ENCODE results near the gene LLPH.

Gene LLPH

DNA sequence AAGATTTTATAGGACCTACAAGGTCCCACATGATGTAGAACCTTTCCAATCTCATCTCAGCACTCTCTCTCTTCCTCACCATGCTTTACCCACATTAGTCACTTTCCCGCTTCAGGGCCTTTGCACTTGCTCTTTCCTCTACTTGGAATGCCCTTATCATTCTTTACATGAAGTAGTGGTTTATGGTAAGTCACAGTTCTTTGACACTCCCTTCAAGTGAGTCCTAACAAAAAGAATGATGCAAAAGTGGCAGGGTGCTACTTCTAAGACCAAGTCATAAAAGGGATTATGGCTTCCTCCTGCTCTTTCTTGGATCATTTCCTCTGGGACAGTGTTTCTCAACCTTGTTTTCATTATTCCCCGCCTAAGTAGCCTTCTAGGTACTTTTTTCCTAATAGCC lies 26.1 kb upstream of the LLPH start:
- peaks cover 8% of the 10 kb centered on the region for H3K4me1 Mint-ChIP-seq (ENCODE audit: low read depth)
- peaks cover 19% of the 10 kb centered on the region for H3K36me3 Mint-ChIP-seq (ENCODE audit: low read depth)
- H3K27ac Mint-ChIP-seq = no peak overlapping the region
- no peaks in the 10 kb centered on the region for H3K9me3 Mint-ChIP-seq
- H3K4me3 Mint-ChIP-seq = no peak overlapping the region
- H3K27me3 Mint-ChIP-seq (ENCODE audit: low read depth) = no peaks in the 10 kb centered on the region

DNA sequence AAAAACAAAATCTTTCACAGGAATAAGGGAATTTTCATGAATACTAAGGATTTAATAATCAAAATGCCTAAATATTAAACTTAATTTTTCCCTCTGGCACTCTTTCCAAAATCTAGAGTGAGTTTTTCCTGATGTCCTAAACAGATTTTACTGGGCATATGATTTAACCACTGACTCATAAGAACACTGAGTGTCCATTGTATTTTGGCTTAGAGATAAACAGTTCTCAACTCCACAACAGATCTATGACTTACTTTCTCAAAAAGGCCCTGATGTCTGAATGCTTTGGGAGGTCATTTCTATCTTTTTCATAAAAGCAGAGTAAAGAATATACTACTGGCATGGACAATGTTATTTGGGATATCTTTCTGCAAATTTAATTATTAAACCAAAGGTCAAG lies 24.2 kb upstream of the LLPH start:
- Mint-ChIP-seq H3K9me3 (no peaks in the 10 kb centered on the region), H3K27me3 (ENCODE audit: low read depth) (no peaks in the 10 kb centered on the region), H3K4me3 (no peak overlapping the region), H3K36me3 (ENCODE audit: low read depth) (peaks cover 20% of the 10 kb centered on the region), H3K4me1 (ENCODE audit: low read depth) (peaks cover 7% of the 10 kb centered on the region), H3K27ac (no peak overlapping the region)

DNA sequence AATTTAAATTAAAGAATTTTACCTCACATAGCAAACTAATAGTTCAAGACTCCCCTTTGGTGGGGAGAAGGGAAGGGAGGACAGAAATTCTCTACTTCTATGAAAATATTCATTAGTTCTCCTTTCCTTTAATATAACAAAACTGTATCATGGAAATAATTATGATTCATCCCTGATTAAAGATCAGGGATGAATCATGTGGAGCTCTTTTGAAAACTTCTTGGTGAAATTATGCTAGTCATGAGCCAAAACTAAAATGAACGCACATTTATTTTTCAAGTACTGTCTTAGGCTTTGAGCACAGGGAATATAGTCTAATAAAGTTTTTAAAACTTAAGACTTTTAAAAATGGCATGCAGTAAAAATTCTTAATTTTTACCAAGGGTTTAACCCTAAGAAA lies 22.2 kb upstream of the LLPH start:
- Mint-ChIP-seq H3K27ac (no peak overlapping the region), H3K4me3 (no peak overlapping the region), H3K4me1 (ENCODE audit: low read depth) (peaks cover 2% of the 10 kb centered on the region), H3K27me3 (ENCODE audit: low read depth) (no peaks in the 10 kb centered on the region), H3K36me3 (ENCODE audit: low read depth) (peaks cover 16% of the 10 kb centered on the region), H3K9me3 (no peaks in the 10 kb centered on the region)

DNA sequence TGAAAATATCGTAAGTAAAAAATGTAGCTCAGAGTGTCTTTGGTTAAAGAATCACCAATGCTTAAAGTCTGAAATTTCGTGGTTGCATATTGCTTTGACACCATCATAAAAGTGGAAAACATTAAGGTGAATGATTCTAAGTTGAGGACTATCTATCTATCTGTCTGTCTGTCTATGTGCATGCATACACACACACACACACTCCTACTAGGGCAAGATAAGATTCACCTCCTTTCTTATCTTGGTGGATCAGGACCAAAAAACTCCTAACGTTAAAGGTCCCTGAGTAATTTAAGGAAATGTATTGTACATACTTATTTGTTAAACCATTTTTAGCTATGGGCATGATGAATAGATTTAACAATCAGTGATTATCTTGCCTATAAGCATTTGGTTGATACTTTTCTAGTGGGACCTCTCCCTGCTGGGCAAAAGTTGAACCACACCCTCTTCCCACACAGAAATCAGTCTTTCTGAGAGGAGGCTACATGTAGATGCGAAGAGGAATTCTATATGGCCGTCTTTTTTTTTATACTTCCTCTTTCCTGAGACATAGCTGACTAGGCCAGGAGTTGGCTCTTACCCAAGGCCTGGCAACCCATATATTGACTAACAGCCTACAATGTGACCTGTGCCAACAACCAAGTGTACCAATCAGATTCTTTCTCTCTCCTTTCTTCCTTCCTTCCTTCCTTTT lies 19.3 kb upstream of the LLPH start:
- Mint-ChIP-seq H3K36me3 (ENCODE audit: low read depth) (peaks cover 17% of the 10 kb centered on the region), H3K4me3 (no peak overlapping the region), H3K27me3 (ENCODE audit: low read depth) (no peaks in the 10 kb centered on the region), H3K9me3 (no peaks in the 10 kb centered on the region), H3K4me1 (ENCODE audit: low read depth) (peaks cover 12% of the 10 kb centered on the region), H3K27ac (no peak overlapping the region)

DNA sequence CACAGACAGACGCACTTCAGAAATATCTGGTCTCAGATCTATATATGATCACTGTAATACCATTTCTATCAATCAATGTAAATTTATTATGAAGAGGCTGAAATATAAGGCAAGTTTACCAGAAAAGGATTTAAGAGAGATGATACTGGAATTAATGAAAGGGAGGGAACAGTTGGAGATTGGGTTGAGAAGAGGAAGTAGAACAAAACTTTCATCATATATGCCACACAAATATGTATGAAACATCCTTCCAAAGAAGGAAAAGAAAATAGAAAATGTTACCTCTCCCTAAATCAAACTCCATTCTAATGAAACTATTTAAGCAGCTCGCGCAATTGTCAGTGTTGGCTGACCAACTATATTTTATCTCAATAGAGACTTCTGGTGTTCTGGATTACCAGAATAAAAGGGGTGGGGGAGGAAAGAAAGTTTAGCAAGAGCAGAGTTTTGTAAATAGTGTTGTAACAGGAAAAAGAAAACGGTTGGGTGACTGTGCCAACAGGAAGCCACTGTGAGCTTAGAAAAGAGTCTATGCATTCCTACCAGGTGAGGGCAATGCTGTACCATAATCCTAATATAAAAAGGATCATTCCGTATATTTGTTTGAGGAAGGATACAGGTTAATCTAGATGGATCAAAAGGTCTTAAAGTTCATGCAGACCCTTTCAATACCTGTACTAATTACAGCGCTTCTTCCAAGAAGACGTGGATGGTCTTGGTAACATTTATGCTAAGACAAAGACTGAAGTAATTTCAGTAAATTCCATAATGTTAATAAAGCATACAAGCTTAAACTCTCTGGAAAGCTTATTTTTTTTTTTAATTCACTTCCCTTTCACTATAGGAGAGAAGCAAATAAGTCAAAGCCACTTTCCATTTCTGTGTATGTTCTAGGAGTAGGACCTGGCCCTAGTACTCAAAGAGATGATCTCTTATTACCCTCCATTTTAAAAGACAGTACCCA lies 14.5 kb upstream of the LLPH start:
- Mint-ChIP-seq H3K36me3 (ENCODE audit: low read depth) (peaks cover 48% of the 10 kb centered on the region), H3K9me3 (peaks cover 22% of the 10 kb centered on the region), H3K4me1 (ENCODE audit: low read depth) (peaks cover 16% of the 10 kb centered on the region), H3K27me3 (ENCODE audit: low read depth) (no peaks in the 10 kb centered on the region), H3K27ac (peak overlapping the region; percentile 57), H3K4me3 (no peak overlapping the region)

DNA sequence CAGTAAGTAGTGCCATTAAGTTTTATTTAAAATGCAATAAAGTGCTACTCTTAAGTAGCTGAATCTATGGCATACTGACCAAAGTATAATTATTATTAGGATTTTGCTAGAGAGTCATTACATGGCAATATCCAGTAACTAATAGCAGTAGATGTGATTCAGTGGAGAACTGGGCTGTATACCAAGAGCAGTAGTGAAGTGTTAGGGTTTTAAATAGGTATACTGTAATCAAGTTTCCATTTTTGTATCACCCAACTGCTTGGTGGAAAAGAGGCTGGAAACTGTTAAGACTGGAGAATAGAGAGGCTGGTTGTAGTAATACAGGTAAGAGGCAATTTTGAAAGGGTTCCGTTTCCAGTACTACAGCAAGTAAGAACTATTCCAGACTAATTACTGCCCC lies 13.3 kb upstream of the LLPH start:
- no peak overlapping the region for H3K4me3 Mint-ChIP-seq

DNA sequence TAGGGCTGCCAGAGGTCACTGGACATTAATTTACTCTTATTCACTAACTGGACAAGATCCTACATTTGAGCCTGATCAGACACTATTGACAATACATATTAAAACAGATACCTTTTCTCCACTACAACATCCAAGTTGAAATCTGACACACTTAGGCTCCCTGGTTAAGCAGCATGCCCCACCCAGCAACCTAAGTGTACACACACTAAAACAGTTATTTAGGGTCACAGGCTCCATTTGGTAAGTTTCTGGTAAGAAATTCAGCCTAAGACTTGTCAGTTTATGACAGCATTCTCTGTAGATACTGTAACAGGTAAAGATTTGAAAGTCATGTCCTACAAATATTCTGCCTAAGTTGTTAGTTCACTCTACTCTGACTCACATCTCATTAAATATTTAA lies 12.3 kb upstream of the LLPH start:
- H3K36me3 Mint-ChIP-seq (ENCODE audit: low read depth) = peaks cover 58% of the 10 kb centered on the region

More for the DNA sequence above, 13.3 kb upstream of the LLPH start:
- H3K27ac Mint-ChIP-seq = no peak overlapping the region
- no peaks in the 10 kb centered on the region for H3K27me3 Mint-ChIP-seq (ENCODE audit: low read depth)
- peaks cover 16% of the 10 kb centered on the region for H3K4me1 Mint-ChIP-seq (ENCODE audit: low read depth)
- H3K9me3 Mint-ChIP-seq = peaks cover 25% of the 10 kb centered on the region
- H3K36me3 Mint-ChIP-seq (ENCODE audit: low read depth) = peaks cover 58% of the 10 kb centered on the region

DNA sequence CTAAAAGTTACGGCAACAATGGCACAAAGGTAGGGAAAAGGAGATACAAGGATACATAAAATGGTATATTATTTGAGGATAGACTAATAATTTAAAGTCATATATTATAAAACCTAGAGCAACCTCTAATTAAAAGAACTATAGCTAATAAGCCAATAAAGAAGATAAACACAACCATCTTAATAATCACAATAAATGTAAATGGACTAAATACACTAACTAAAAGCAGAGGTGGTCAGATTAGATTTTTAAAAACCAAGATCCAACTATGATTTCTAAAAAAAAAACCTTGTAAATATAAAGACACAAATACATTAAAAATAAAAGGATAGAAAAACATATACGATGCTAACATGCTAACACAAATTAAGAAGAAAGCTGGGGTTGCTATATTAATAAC lies 10.7 kb upstream of the LLPH start:
- Mint-ChIP-seq H3K4me3 (no peak overlapping the region), H3K27ac (no peak overlapping the region), H3K27me3 (ENCODE audit: low read depth) (no peaks in the 10 kb centered on the region), H3K4me1 (ENCODE audit: low read depth) (peaks cover 16% of the 10 kb centered on the region), H3K36me3 (ENCODE audit: low read depth) (peaks cover 62% of the 10 kb centered on the region), H3K9me3 (peaks cover 27% of the 10 kb centered on the region)

More for the DNA sequence above, 12.3 kb upstream of the LLPH start:
- no peaks in the 10 kb centered on the region for H3K27me3 Mint-ChIP-seq (ENCODE audit: low read depth)
- peaks cover 16% of the 10 kb centered on the region for H3K4me1 Mint-ChIP-seq (ENCODE audit: low read depth)
- no peak overlapping the region for H3K27ac Mint-ChIP-seq
- no peak overlapping the region for H3K4me3 Mint-ChIP-seq
- H3K9me3 Mint-ChIP-seq = peaks cover 25% of the 10 kb centered on the region

DNA sequence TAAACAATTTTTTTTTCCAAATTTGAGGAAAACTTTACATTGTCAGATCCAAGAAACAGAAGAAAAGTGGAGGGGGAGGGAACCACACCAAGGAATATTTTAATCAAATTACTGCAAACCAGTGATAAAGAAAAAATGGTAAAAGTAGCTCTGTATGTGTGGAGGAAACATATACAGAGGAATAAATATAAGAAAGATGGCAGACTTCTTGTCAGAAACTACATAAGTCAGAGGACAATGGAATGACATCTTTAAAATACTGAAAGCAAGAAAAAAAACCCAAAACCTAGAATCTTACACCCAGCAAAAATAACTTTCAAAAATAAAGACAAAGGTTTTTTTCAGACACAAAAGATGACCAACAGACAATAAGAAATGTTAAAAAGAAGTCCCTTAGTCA lies 10.2 kb upstream of the LLPH start:
- peaks cover 12% of the 10 kb centered on the region for H3K4me1 Mint-ChIP-seq (ENCODE audit: low read depth)
- peaks cover 64% of the 10 kb centered on the region for H3K36me3 Mint-ChIP-seq (ENCODE audit: low read depth)
- H3K27me3 Mint-ChIP-seq (ENCODE audit: low read depth) = no peaks in the 10 kb centered on the region
- H3K9me3 Mint-ChIP-seq = peaks cover 29% of the 10 kb centered on the region
- no peak overlapping the region for H3K4me3 Mint-ChIP-seq
- no peak overlapping the region for H3K27ac Mint-ChIP-seq

DNA sequence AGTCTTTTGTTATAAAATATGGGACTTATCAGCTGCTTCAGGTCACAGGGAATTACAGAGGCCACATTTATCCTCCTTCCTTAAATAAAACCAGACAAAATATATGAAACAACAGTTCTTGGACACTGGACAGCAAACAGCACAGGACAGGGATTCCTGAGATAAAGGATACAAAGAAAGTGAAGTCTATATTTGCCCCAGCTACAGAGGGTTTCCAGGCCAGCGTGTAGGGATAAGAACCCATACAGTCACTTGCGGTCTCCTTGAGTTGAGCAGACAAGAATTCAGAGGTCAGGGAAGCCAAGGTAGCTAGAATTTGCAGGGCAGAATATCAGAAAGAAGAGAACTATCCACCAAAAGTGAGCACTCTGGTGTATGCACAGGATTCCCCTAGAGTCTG lies 8.8 kb upstream of the LLPH start:
- Mint-ChIP-seq H3K4me3 (no peak overlapping the region), H3K27me3 (ENCODE audit: low read depth) (no peaks in the 10 kb centered on the region)

DNA sequence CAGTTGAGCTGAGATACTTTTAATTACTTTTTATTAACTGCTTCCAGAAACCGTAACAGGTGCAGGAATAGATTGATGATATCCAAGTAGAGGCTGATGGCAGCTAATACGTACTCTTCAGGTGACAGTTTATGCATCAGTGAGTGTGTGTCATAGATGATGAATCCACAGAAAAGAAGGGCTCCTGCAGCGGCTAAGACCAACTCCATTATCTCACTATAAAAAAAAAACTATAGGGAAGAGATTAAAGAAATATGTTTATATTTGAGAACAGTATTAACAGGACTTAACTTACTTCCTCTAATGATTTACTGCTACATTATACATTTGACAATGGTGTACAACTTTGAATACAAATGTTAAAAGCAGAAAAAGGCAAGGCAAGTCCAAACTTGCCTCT lies 7.4 kb upstream of the LLPH start:
- no peaks in the 10 kb centered on the region for H3K27me3 Mint-ChIP-seq (ENCODE audit: low read depth)
- peaks cover under 1% of the 10 kb centered on the region for H3K4me1 Mint-ChIP-seq (ENCODE audit: low read depth)
- H3K4me3 Mint-ChIP-seq = no peak overlapping the region
- peaks cover 49% of the 10 kb centered on the region for H3K36me3 Mint-ChIP-seq (ENCODE audit: low read depth)
- H3K9me3 Mint-ChIP-seq = peaks cover 29% of the 10 kb centered on the region
- H3K27ac Mint-ChIP-seq = no peak overlapping the region

More for the DNA sequence above, 8.8 kb upstream of the LLPH start:
- Mint-ChIP-seq H3K36me3 (ENCODE audit: low read depth) (peaks cover 58% of the 10 kb centered on the region), H3K9me3 (peaks cover 29% of the 10 kb centered on the region), H3K4me1 (ENCODE audit: low read depth) (no peaks in the 10 kb centered on the region), H3K27ac (no peak overlapping the region)

DNA sequence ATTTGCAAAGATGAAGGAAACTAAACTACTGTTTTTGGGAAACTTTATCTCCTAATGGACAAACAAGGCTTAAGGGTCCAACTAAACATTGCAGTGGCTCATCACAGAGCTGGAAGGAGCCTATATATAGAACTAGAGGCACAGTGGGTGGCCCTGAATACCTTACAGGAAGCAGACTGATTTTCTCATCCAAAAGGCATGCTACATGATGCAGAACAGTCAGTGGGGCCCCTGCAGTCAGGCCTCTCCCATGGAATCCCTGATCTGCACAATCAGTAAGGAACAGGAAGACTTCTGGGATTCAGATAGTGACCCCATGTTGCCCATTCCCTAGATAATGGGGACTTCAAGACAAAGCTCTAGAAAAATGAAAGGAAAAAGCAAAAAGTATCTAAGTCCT lies 1.9 kb upstream of the LLPH start:
- H3K4me3 Mint-ChIP-seq = peak overlapping the region; percentile 32
- no peak overlapping the region for H3K27ac Mint-ChIP-seq
- peaks cover 4% of the 10 kb centered on the region for H3K9me3 Mint-ChIP-seq
- H3K27me3 Mint-ChIP-seq (ENCODE audit: low read depth) = no peaks in the 10 kb centered on the region
- peaks cover 37% of the 10 kb centered on the region for H3K4me1 Mint-ChIP-seq (ENCODE audit: low read depth)
- peaks cover 25% of the 10 kb centered on the region for H3K36me3 Mint-ChIP-seq (ENCODE audit: low read depth)

DNA sequence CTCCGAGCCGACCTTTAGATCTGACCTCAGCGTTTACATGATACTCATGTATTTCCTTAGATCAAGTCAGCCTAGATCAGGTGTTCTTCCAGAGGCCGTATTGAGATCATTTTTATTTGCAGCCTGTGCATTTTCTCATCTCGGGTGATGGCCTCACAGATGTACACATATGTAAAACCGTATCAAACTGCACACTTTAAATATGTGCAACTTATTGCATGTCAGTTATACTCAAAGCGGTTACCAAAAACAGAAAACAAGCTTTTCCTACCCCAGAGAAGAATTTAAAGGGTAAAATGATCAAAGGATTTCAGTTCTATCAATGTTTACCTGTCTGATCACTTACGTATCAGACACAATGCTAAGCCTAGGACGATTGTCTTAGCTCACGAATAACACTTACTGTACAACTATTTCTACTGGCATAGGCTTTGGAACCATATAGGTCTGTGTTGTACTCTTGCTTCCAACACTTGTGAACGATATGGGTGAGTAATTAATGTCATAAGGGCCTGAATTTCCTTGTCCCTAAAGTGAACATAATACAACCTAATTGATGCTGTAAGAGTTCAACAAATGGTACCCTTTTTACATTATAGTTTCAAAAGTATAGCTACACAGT lies 628 bp upstream of the LLPH start:
- Mint-ChIP-seq H3K36me3 (ENCODE audit: low read depth) (peaks cover 31% of the 10 kb centered on the region), H3K4me1 (ENCODE audit: low read depth) (peaks cover 43% of the 10 kb centered on the region), H3K27me3 (ENCODE audit: low read depth) (no peaks in the 10 kb centered on the region), H3K9me3 (peaks cover under 1% of the 10 kb centered on the region), H3K27ac (peak overlapping the region; percentile 99), H3K4me3 (peak overlapping the region; percentile 99)

DNA sequence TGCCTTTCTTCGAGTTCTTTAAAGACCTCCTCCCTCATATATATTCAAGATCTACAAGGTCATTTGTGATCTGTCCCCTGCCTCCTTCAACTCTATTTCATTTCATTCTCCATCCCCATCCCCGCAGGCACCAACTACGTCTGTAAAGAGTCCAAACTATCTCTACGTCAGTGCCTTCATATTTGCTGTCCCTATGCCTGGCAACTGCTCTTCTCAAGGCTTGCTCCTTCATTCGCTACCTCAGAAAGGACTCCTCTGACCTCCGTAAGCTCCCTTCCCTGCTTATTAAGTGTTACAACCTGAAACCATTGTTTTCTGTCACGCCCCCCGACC lies 650 bp downstream of the LLPH start:
- H3K27me3 Mint-ChIP-seq (ENCODE audit: low read depth) = no peaks in the 10 kb centered on the region
- H3K27ac Mint-ChIP-seq = peak overlapping the region; percentile 99
- H3K4me3 Mint-ChIP-seq = peak overlapping the region; percentile 99
- H3K36me3 Mint-ChIP-seq (ENCODE audit: low read depth) = peaks cover 37% of the 10 kb centered on the region
- no peaks in the 10 kb centered on the region for H3K9me3 Mint-ChIP-seq
- peaks cover 47% of the 10 kb centered on the region for H3K4me1 Mint-ChIP-seq (ENCODE audit: low read depth)

DNA sequence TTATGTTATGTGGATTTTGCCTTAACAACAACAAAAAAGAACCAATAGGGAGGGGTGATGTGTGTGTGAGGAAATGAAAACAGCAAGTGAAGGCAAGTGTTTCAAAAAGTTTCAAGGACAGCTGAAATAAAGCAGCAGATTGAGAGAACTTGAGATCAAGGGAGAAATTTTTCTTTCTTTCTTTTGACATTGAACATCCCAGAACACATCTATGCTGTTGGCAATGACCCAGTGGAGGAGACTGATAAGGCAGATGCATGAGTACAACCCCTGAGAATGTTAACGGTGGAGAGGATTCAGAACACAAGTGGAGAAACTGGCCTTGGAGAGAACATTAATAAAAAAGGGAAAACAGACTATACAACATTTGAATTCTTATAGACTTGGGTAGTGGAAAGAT lies 2.9 kb downstream of the LLPH start:
- Mint-ChIP-seq H3K4me1 (ENCODE audit: low read depth) (peaks cover 49% of the 10 kb centered on the region), H3K9me3 (no peaks in the 10 kb centered on the region), H3K4me3 (no peak overlapping the region), H3K36me3 (ENCODE audit: low read depth) (peaks cover 52% of the 10 kb centered on the region), H3K27me3 (ENCODE audit: low read depth) (no peaks in the 10 kb centered on the region), H3K27ac (no peak overlapping the region)
